ENCODE results near the gene SSBP2.

The SSBP2 gene

DNA sequence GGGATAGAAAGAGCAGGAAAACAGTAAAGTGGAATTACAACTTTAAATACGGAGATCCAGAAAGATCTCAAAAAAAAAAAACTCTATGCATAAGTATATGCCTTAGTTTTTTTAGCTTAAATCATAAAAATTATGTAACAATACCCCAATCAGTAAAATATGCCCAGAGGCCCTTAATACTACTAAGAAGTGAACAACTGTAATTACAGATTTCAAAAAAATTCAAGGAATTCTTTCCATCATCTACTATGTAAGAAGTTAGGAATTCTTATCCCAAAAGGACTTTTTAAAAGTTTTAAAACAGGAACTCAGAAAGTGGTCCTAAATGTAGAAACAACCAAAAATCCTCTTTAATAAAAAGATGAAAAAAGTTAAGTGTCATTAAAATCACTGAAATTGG, 111.3 kb downstream of the SSBP2 start:
- TF ChIP-seq POLR2AphosphoS5 (IDR thresholded peaks at IDR 0.05; ENCODE audit: low read depth, low read length) (no peak), TAF1 (IDR thresholded peaks at IDR 0.05; ENCODE audit: borderline replicate concordance, insufficient read depth, low read length) (no peak), FOXP2 (optimal IDR thresholded peaks at IDR 0.05; ENCODE audit: borderline replicate concordance, extremely low read depth, extremely low read length, insufficient read depth) (no peak), SIN3A (IDR thresholded peaks at IDR 0.05; ENCODE audit: borderline replicate concordance, insufficient read depth, low read length) (no peak)
- TF ChIP-seq, protein P1, sequence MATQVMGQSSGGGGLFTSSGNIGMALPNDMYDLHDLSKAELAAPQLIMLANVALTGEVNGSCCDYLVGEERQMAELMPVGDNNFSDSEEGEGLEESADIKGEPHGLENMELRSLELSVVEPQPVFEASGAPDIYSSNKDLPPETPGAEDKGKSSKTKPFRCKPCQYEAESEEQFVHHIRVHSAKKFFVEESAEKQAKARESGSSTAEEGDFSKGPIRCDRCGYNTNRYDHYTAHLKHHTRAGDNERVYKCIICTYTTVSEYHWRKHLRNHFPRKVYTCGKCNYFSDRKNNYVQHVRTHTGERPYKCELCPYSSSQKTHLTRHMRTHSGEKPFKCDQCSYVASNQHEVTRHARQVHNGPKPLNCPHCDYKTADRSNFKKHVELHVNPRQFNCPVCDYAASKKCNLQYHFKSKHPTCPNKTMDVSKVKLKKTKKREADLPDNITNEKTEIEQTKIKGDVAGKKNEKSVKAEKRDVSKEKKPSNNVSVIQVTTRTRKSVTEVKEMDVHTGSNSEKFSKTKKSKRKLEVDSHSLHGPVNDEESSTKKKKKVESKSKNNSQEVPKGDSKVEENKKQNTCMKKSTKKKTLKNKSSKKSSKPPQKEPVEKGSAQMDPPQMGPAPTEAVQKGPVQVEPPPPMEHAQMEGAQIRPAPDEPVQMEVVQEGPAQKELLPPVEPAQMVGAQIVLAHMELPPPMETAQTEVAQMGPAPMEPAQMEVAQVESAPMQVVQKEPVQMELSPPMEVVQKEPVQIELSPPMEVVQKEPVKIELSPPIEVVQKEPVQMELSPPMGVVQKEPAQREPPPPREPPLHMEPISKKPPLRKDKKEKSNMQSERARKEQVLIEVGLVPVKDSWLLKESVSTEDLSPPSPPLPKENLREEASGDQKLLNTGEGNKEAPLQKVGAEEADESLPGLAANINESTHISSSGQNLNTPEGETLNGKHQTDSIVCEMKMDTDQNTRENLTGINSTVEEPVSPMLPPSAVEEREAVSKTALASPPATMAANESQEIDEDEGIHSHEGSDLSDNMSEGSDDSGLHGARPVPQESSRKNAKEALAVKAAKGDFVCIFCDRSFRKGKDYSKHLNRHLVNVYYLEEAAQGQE (IDR thresholded peaks at IDR 0.05; ENCODE audit: insufficient read depth in 1 of 2, low read depth in 2 of 2, low read length in 2 of 2): no peak

DNA sequence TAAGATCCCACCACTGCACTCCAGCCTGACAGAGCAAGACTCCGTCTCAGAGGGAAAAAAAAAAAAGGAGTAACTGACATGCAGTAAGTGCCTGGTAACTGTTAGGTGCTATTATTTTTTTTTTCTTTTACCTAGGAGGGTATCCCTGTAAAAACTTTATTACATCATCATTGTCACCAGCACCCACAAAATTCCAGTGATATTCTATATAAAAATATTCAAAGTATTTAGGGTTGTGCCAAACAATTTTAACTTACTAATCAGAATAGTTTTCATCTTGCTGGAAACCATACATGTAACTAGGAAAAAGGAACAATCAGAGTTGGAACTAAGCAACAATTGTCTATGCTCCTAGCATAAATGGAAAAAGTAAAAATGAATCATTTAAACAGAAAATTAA, 112.4 kb downstream of the SSBP2 start:
- TF ChIP-seq POLR2AphosphoS5 (IDR thresholded peaks at IDR 0.05; ENCODE audit: low read depth, low read length) (no peak), TAF1 (IDR thresholded peaks at IDR 0.05; ENCODE audit: borderline replicate concordance, insufficient read depth, low read length) (no peak), FOXP2 (optimal IDR thresholded peaks at IDR 0.05; ENCODE audit: borderline replicate concordance, extremely low read depth, extremely low read length, insufficient read depth) (no peak), SIN3A (IDR thresholded peaks at IDR 0.05; ENCODE audit: borderline replicate concordance, insufficient read depth, low read length) (no peak)
- TF ChIP-seq, protein P1 (IDR thresholded peaks at IDR 0.05; ENCODE audit: insufficient read depth in 1 of 2, low read depth in 2 of 2, low read length in 2 of 2): no peak

DNA sequence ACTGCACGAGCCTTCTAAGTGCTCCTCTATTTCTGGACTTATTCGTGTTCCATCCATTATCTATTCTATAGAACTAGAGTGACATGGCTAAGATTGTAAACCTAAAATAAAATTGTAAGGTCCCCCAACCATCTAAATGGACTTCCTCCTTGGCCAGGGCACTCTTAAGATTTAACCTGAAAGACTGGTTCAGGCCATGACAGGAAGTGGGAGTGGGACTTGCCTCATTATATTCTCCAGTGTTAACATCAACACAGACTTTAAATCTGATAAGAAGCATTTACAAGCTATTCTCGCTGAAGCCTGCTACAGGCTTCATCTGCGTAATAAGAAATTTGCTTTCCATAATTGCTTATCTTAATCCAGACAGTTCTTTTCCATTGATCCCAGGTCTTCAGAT, 117.0 kb downstream of the SSBP2 start:
- TF ChIP-seq POLR2AphosphoS5 (IDR thresholded peaks at IDR 0.05; ENCODE audit: low read depth, low read length) (no peak), TAF1 (IDR thresholded peaks at IDR 0.05; ENCODE audit: borderline replicate concordance, insufficient read depth, low read length) (no peak), FOXP2 (optimal IDR thresholded peaks at IDR 0.05; ENCODE audit: borderline replicate concordance, extremely low read depth, extremely low read length, insufficient read depth) (no peak), SIN3A (IDR thresholded peaks at IDR 0.05; ENCODE audit: borderline replicate concordance, insufficient read depth, low read length) (no peak)
- TF ChIP-seq, protein P1 (IDR thresholded peaks at IDR 0.05; ENCODE audit: insufficient read depth in 1 of 2, low read depth in 2 of 2, low read length in 2 of 2): no peak

DNA sequence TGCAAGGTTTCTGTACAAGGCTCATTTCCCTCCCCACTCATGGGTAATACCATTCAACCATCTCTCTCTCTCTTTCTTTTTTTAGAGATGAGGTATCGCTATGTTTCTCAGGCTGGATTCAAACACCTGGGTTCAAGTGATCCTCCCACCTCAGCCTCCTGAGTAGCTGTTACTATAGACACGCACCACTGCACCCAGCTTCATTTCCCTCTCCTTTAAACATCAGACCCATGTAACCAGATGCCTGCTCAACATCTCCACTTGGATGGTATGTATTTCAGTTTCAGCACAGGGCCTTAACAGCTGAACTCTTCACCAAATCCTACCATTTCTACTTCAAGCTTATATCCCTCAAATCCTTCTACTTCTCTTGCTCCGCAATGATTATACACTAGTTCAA, 117.4 kb downstream of the SSBP2 start:
- no peak for TF ChIP-seq FOXP2 (optimal IDR thresholded peaks at IDR 0.05; ENCODE audit: borderline replicate concordance, extremely low read depth, extremely low read length, insufficient read depth)
- TF ChIP-seq POLR2AphosphoS5 (IDR thresholded peaks at IDR 0.05; ENCODE audit: low read depth, low read length): no peak
- TF ChIP-seq, protein P1 (IDR thresholded peaks at IDR 0.05; ENCODE audit: insufficient read depth in 1 of 2, low read depth in 2 of 2, low read length in 2 of 2): no peak
- TF ChIP-seq TAF1 (IDR thresholded peaks at IDR 0.05; ENCODE audit: borderline replicate concordance, insufficient read depth, low read length): no peak
- no peak for TF ChIP-seq SIN3A (IDR thresholded peaks at IDR 0.05; ENCODE audit: borderline replicate concordance, insufficient read depth, low read length)

DNA sequence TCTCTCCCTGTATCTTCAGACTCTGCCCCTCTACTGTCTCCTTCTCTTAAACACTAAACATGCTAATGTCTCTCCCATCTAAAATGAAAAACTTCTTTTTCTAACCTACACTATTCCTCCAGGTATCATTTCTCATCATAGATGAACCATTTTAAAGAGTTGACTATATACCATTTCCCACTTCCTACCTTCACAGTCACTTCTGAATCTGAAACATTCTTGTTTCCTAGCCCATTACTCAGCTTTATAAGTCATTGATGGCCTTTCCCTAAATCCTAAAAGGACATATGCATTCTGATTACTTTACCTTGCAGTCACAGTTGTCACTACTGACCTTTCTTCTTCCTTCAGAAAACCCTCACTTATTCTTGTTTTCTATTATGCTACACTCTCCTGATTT, 118.2 kb downstream of the SSBP2 start:
- TF ChIP-seq SIN3A (IDR thresholded peaks at IDR 0.05; ENCODE audit: borderline replicate concordance, insufficient read depth, low read length) (no peak), TAF1 (IDR thresholded peaks at IDR 0.05; ENCODE audit: borderline replicate concordance, insufficient read depth, low read length) (no peak), POLR2AphosphoS5 (IDR thresholded peaks at IDR 0.05; ENCODE audit: low read depth, low read length) (no peak), FOXP2 (optimal IDR thresholded peaks at IDR 0.05; ENCODE audit: borderline replicate concordance, extremely low read depth, extremely low read length, insufficient read depth) (no peak)
- TF ChIP-seq, protein P1 (IDR thresholded peaks at IDR 0.05; ENCODE audit: insufficient read depth in 1 of 2, low read depth in 2 of 2, low read length in 2 of 2): no peak

Measured in PFSK-1 (cell line).